Neuronal stem cell (in vitro differentiated cells): Measurements from ENCODE around the gene PIAS4.

Experiments
- DNase-seq: peaks from one replicate; pipeline ENCODE4 v3.0.0-alpha.2; 2013; ENCODE audit warnings: low spot score
- H2AFZ ChIP-seq: one replicate; pipeline ENCODE4 v1.6.1; 2013; ENCODE audit warnings: mild to moderate bottlenecking, low read length, inconsistent platforms
- H2AK5ac ChIP-seq: 2 replicates; pipeline ENCODE4 v1.6.1; 2013; ENCODE audit warnings: low read depth, mild to moderate bottlenecking, inconsistent platforms, low read length, moderate library complexity, mixed read lengths
- H2BK120ac ChIP-seq: 2 replicates; pipeline ENCODE4 v1.6.1; 2013; ENCODE audit warnings: low read depth, mild to moderate bottlenecking, inconsistent platforms, low read length, moderate library complexity, mixed read lengths
- H2BK12ac ChIP-seq: one replicate; pipeline ENCODE4 v1.6.1; 2013; ENCODE audit warnings: low read length, inconsistent platforms
- H2BK15ac ChIP-seq: 2 replicates; pipeline ENCODE4 v1.6.1; 2013; ENCODE audit warnings: mild to moderate bottlenecking, low read length, inconsistent platforms, mixed read lengths
- H2BK5ac ChIP-seq: one replicate; pipeline ENCODE4 v1.6.1; 2013; ENCODE audit warnings: inconsistent platforms, mild to moderate bottlenecking, low read length, moderate library complexity
- H3K14ac ChIP-seq: one replicate; pipeline ENCODE4 v1.6.1; 2013; ENCODE audit warnings: low read length, inconsistent platforms
- H3K18ac ChIP-seq: 2 replicates; pipeline ENCODE4 v1.6.1; 2013; ENCODE audit warnings: low read length, inconsistent platforms
- H3K23ac ChIP-seq: 2 replicates; pipeline ENCODE4 v1.6.1; 2013; ENCODE audit warnings: low read depth, mild to moderate bottlenecking, mixed read lengths, low read length, inconsistent platforms; ENCODE audit not compliant: poor library complexity
- H3K27ac ChIP-seq: replicated peaks from 3 replicates; pipeline ENCODE4 v1.5.1; 2013; ENCODE audit warnings: low read length, inconsistent platforms
- H3K27me3 ChIP-seq, 3 experiments: 2 replicates each; pipeline ENCODE4 v1.6.1; 2013; ENCODE audit warnings: low read length in 3 of 3, mild to moderate bottlenecking in 2 of 3, inconsistent platforms in 1 of 3, low read depth in 1 of 3, mixed read lengths in 1 of 3, moderate library complexity in 1 of 3; ENCODE audit not compliant: control insufficient read depth in 3 of 3, insufficient read depth in 3 of 3
- H3K36me3 ChIP-seq, 2 donors: replicated peaks in 1 of 2; 2 replicates each; pipeline ENCODE4 v1.6.1; 2013; ENCODE audit warnings: low read length in 2 of 2; ENCODE audit not compliant: control insufficient read depth in 2 of 2, insufficient read depth in 2 of 2
- H3K4ac ChIP-seq: 2 replicates; pipeline ENCODE4 v1.6.1; 2013; ENCODE audit warnings: inconsistent platforms, mild to moderate bottlenecking, low read length, moderate library complexity
- H3K4me1 ChIP-seq, 2 donors: 1 replicate in 1 of 2; 2 replicates in 1 of 2; pipeline ENCODE4 v1.6.1; 2013; ENCODE audit warnings: low read length in 2 of 2, low read depth in 1 of 2; ENCODE audit not compliant: control insufficient read depth in 2 of 2, insufficient read depth in 1 of 2
- H3K4me2 ChIP-seq: one replicate; pipeline ENCODE4 v1.6.1; 2013; ENCODE audit warnings: mild to moderate bottlenecking, low read length, inconsistent platforms; ENCODE audit not compliant: insufficient read depth, poor library complexity, severe bottlenecking
- H3K4me3 ChIP-seq, 2 donors: 2 replicates each; pipeline ENCODE4 v1.5.1; 2013; ENCODE audit warnings: low read length in 2 of 2, mild to moderate bottlenecking in 2 of 2, inconsistent platforms in 1 of 2, moderate library complexity in 1 of 2
- H3K79me1 ChIP-seq: one replicate; pipeline ENCODE4 v1.6.1; 2013; ENCODE audit warnings: low read depth, mild to moderate bottlenecking, inconsistent platforms, low read length, moderate library complexity
- H3K9ac ChIP-seq: one replicate; pipeline ENCODE4 v1.6.1; 2013; ENCODE audit warnings: mild to moderate bottlenecking, low read depth, low read length, inconsistent platforms; ENCODE audit not compliant: poor library complexity
- H3K9me3 ChIP-seq, 2 donors: replicated peaks in 1 of 2; 2 replicates each; pipeline versions ENCODE3 to v1.6.1; 2013; ENCODE audit warnings: low read length in 2 of 2, mild to moderate bottlenecking in 2 of 2, inconsistent platforms in 1 of 2, low read depth in 1 of 2, mixed read lengths in 1 of 2, moderate library complexity in 1 of 2; ENCODE audit not compliant: control insufficient read depth in 2 of 2, insufficient read depth in 1 of 2
- H4K8ac ChIP-seq: one replicate; pipeline ENCODE4 v1.6.1; 2013; ENCODE audit warnings: low read depth, mild to moderate bottlenecking, inconsistent platforms, low read length, moderate library complexity
- H4K91ac ChIP-seq: one replicate; pipeline ENCODE4 v1.6.1; 2013; ENCODE audit warnings: low read length, low read depth, mild to moderate bottlenecking, inconsistent platforms; ENCODE audit not compliant: poor library complexity
- WGBS, 2 donors: extraction: QIAGEN DNeasy Blood & Tissue Kit; methylation state at CpG; one replicate each; pipeline ENCODE4 v1.1.7; 2013; ENCODE audit warnings: missing lambda C conversion rate in 2 of 2, mixed read lengths in 1 of 2; ENCODE audit not compliant: insufficient read length in 2 of 2, insufficient replicate concordance in 1 of 2; ENCODE audit errors: extremely low coverage in 2 of 2; 5-methylcytosine and 5-hydroxymethylcytosine counted together

PIAS4 gene

DNA sequence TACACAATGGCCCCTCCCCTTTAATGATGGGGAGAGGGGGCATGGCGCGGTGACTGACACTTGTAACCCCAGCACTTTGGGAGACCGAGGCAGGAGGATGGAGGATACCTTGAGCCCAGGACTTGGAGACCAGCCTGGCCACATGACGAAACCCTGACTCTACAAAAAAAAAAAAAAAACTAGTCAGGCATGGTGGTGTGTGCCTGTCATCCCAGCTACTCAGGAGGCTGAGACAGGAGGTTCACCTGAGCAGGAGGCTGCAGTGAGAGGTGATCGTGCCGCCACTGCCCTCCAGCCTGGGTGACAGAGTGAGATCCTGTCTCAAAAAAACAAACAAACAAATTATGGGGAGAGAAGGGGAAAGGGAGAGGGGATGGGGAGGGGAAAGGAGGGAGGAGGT, 72.9 kb downstream of the PIAS4 start:
- DNase-seq, result no peak
- no peak overlapping the region for H2AFZ ChIP-seq
- no peak overlapping the region for H3K4me3 ChIP-seq
- H2BK120ac ChIP-seq, result no peak overlapping the region
- H3K4ac ChIP-seq, result no peak overlapping the region
- H3K79me1 ChIP-seq, result peaks cover under 1% of the 10 kb centered on the region
- peaks cover 0 to 5% of the 10 kb centered on the region in 2 donors for H3K4me1 ChIP-seq
- H3K36me3 ChIP-seq, result no peaks in the 10 kb centered on the region
- H3K14ac ChIP-seq, result no peak overlapping the region
- no peak overlapping the region for H3K23ac ChIP-seq
- no peak overlapping the region for H2AK5ac ChIP-seq
- no peak overlapping the region for H3K9ac ChIP-seq
- no CpG with 5 or more reads among the region's 6 CpGs for WGBS, 2 donors
- H2BK5ac ChIP-seq, result no peak overlapping the region
- no peak overlapping the region for H3K4me2 ChIP-seq
- no peak overlapping the region for H2BK15ac ChIP-seq
- H3K27me3 ChIP-seq, result peaks cover 0 to 2% (median 0%) of the 10 kb centered on the region in 3 experiments
- H3K27ac ChIP-seq, result no peak overlapping the region
- no peak overlapping the region for H4K91ac ChIP-seq
- no peak overlapping the region for H3K18ac ChIP-seq
- no peak overlapping the region for H4K8ac ChIP-seq
- H2BK12ac ChIP-seq, result no peak overlapping the region
- no peaks in the 10 kb centered on the region for H3K9me3 ChIP-seq

DNA sequence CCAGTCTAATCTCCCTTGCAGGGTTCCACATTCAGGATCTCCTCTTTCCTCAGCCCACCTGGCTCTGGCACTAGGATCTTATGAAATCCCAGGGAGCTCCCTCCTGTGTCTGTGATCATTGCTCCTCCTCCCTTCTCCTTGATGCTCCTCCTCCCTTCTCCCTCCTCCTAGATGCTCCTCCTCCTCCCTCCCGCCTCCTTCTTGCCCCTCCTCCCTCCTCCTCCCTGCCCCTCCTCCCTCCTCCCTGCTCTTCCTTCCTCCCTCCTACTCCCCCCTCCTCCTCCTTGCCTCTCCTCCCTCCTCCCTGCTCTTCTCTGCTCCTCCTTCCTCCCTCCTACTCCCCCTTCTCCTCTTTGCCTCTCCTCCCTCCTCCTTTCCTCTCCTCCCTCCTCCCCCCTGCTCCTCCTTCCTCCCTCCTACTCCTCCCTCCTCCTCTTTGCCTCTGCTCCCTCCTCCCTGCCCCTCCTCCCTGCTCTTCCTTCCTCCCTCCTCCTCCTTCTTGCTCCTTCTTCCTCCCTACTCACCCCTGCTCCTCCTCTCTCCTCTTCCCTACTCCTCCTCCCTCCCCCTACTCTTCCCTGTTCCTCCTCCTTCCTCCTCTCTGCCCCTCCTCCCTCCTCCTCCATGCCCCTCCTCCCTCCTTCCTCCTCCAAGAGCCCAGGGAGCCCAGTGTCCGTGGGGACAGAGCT, 74.0 kb downstream of the PIAS4 start:
- Histone ChIP-seq H3K4me2 (no peak overlapping the region), H4K8ac (no peak overlapping the region), H2BK12ac (no peak overlapping the region), H3K18ac (peak overlapping the region; percentile 5), H3K9me3 (no peaks in the 10 kb centered on the region), H3K4me3 (no peak overlapping the region), H3K27ac (no peak overlapping the region), H2BK15ac (no peak overlapping the region), H3K23ac (no peak overlapping the region), H3K36me3 (no peaks in the 10 kb centered on the region), H3K4me1 (peaks cover 0 to 5% of the 10 kb centered on the region in 2 donors), H2BK5ac (no peak overlapping the region), H2AFZ (peak overlapping the region; percentile 83), H3K27me3 (peaks cover 0 to 2% (median 0%) of the 10 kb centered on the region in 3 experiments), H2AK5ac (no peak overlapping the region), H3K9ac (no peak overlapping the region), H2BK120ac (no peak overlapping the region), H4K91ac (no peak overlapping the region), H3K4ac (no peak overlapping the region), H3K79me1 (no peaks in the 10 kb centered on the region), H3K14ac (peak overlapping the region; percentile 21)
- DNase-seq, result no peak
- no CpG with 5 or more reads among the region's 2 CpGs for WGBS, 2 donors

- DNase-seq, result no peak
- no peaks in the 10 kb centered on the region for H3K9me3 ChIP-seq
- no peak overlapping the region for H2BK15ac ChIP-seq
- no peak overlapping the region for H2AK5ac ChIP-seq
- no peak overlapping the region for H3K4ac ChIP-seq
- no peak overlapping the region for H2BK12ac ChIP-seq
- no peaks in the 10 kb centered on the region for H3K36me3 ChIP-seq
- H2AFZ ChIP-seq, result peak overlapping the region; percentile 83
- H3K23ac ChIP-seq, result no peak overlapping the region
- no CpG with 5 or more reads among the region's 9 CpGs for WGBS, 2 donors
- H3K4me1 ChIP-seq, result peaks cover 0 to 5% of the 10 kb centered on the region in 2 donors
- no peaks in the 10 kb centered on the region for H3K79me1 ChIP-seq
- H3K9ac ChIP-seq, result no peak overlapping the region
- no peak overlapping the region for H4K8ac ChIP-seq
- no peak overlapping the region for H3K4me2 ChIP-seq
- no peak overlapping the region for H4K91ac ChIP-seq
- H3K18ac ChIP-seq, result peak overlapping the region; percentile 5
- no peak overlapping the region for H3K4me3 ChIP-seq
- no peak overlapping the region for H3K27ac ChIP-seq
- H2BK5ac ChIP-seq, result no peak overlapping the region
- no peak overlapping the region for H2BK120ac ChIP-seq
- no peak overlapping the region for H3K14ac ChIP-seq
- peaks cover 0 to 2% (median 0%) of the 10 kb centered on the region in 3 experiments for H3K27me3 ChIP-seq
Observed at GRCh38 chr19:4082172-4082571, 74.6 kb downstream of the PIAS4 start.

DNA sequence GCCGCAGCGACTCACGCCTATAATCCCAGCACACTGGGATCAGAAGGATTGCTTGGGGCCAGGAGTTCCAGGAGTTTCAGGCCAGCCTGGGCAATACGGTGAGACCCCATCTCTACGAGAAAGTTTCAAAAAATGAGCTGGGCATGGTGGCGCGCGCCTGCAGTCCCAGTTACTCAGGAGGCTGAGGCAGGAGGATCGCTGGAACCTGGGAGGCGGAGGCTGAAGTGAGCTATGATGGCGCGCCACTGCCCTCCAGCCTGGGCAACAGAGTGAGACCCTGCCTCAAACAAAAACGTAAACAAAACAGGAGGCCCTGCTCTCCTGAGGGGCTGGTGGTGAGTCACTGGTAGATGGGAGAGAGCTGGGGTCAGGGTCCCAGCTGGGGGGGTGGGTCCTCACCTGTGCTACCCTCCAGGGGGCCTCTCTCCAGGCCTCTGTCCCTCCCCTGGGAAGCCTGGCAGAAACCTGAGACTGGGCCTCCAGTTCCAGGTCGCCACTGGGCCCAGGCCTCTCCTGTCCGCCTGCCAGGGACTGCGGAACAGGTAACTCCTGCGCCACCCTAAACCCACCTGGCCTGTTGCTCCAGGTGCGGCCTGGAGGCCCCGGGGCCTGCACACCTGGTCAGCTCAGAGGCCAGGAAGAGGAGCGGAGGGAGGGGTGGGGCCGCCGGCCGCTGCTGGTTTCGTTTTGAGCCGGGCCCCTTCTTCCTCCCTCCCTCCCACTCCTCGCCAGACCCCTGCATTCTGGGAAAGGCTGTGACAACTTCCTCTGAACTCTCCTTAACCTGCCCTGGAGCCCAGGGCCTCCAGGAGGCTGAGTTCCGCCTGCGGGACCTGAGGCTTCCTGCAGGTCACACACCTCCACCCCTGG, 76.4 kb downstream of the PIAS4 start:
- no peak overlapping the region for H3K18ac ChIP-seq
- no peaks in the 10 kb centered on the region for H3K79me1 ChIP-seq
- H3K27me3 ChIP-seq, result no peaks in the 10 kb centered on the region
- no peak for DNase-seq
- no CpG with 5 or more reads among the region's 28 CpGs for WGBS, 2 donors
- no peak overlapping the region for H3K9ac ChIP-seq
- H3K23ac ChIP-seq, result peak overlapping the region; percentile 34
- H3K36me3 ChIP-seq, result peaks cover 0 to under 1% of the 10 kb centered on the region in 2 donors
- no peak overlapping the region for H4K91ac ChIP-seq
- H4K8ac ChIP-seq, result no peak overlapping the region
- H3K14ac ChIP-seq, result no peak overlapping the region
- H3K27ac ChIP-seq, result no peak overlapping the region
- H3K4me2 ChIP-seq, result no peak overlapping the region
- H2AK5ac ChIP-seq, result peak overlapping the region; percentile 66
- H2BK120ac ChIP-seq, result no peak overlapping the region
- H3K4ac ChIP-seq, result no peak overlapping the region
- no peak overlapping the region for H2BK12ac ChIP-seq
- no peaks in the 10 kb centered on the region for H3K9me3 ChIP-seq
- H3K4me3 ChIP-seq, result no peak overlapping the region
- H2BK15ac ChIP-seq, result peak overlapping the region; percentile 37
- no peak overlapping the region for H2BK5ac ChIP-seq
- H2AFZ ChIP-seq, result peak overlapping the region; percentile 74
- H3K4me1 ChIP-seq, result no peaks in the 10 kb centered on the region
